Ectodermal cell (in vitro differentiated cells): ENCODE results near the gene MED9.

Experiments used
- H3K27ac ChIP-seq: 2 replicates; pipeline ENCODE4 v1.7.0; 2013; ENCODE audit warnings: mild to moderate bottlenecking, low read depth, low read length; ENCODE audit not compliant: insufficient read depth, poor library complexity, severe bottlenecking
- H3K27me3 ChIP-seq: 2 replicates; pipeline ENCODE4 v1.7.0; 2013; ENCODE audit warnings: mild to moderate bottlenecking, low read length; ENCODE audit not compliant: insufficient read depth, control insufficient read depth, poor library complexity, severe bottlenecking
- H3K36me3 ChIP-seq: one replicate; pipeline ENCODE4 v1.7.0; 2013; ENCODE audit warnings: low read length; ENCODE audit not compliant: control insufficient read depth, insufficient read depth
- H3K4me1 ChIP-seq: one replicate; pipeline ENCODE4 v1.7.0; 2013; ENCODE audit warnings: low read length; ENCODE audit not compliant: control insufficient read depth, insufficient read depth
- H3K4me3 ChIP-seq: 2 replicates; pipeline ENCODE4 v1.7.0; 2013; ENCODE audit warnings: low read depth, low read length, control low read depth; ENCODE audit not compliant: insufficient read depth
- H3K9me3 ChIP-seq: 2 replicates; pipeline ENCODE4 v1.7.0; 2013; ENCODE audit warnings: mild to moderate bottlenecking, low read length, moderate library complexity; ENCODE audit not compliant: control insufficient read depth
- WGBS, 2 experiments: methylation state at CpG; one replicate each; pipeline ENCODE4 v1.1.7; 2013; ENCODE audit warnings: missing lambda C conversion rate in 2 of 2; 5-methylcytosine and 5-hydroxymethylcytosine counted together

The MED9 gene

GRCh38 chr17:17537311-17538099, 60.7 kb downstream of the MED9 start:
- 88 to 90% methylated on average over 15 of the region's 15 CpGs for WGBS, 2 experiments

GRCh38 chr17:17538417-17539391, 61.9 kb downstream of the MED9 start:
- Histone ChIP-seq H3K9me3 (no peaks in the 10 kb centered on the region), H3K4me1 (peaks cover 19% of the 10 kb centered on the region)
- WGBS, 2 experiments, result 91 to 94% methylated on average over 10 of the region's 10 CpGs

More at GRCh38 chr17:17537311-17538099, 60.7 kb downstream of the MED9 start:
- Histone ChIP-seq H3K4me3 (no peak overlapping the region), H3K27ac (no peak overlapping the region), H3K36me3 (no peaks in the 10 kb centered on the region), H3K4me1 (peaks cover 19% of the 10 kb centered on the region), H3K9me3 (no peaks in the 10 kb centered on the region), H3K27me3 (no peaks in the 10 kb centered on the region)

GRCh38 chr17:17539591-17539990, 62.8 kb downstream of the MED9 start:
- Histone ChIP-seq H3K4me3 (no peak overlapping the region), H3K4me1 (peaks cover 19% of the 10 kb centered on the region), H3K9me3 (no peaks in the 10 kb centered on the region), H3K36me3 (no peaks in the 10 kb centered on the region), H3K27me3 (no peaks in the 10 kb centered on the region), H3K27ac (no peak overlapping the region)
- WGBS, 2 experiments, result 92 to 95% methylated on average over 10 of the region's 10 CpGs

More at GRCh38 chr17:17538417-17539391, 61.9 kb downstream of the MED9 start:
- no peaks in the 10 kb centered on the region for H3K36me3 ChIP-seq
- H3K4me3 ChIP-seq, result no peak overlapping the region
- H3K27me3 ChIP-seq, result no peaks in the 10 kb centered on the region
- H3K27ac ChIP-seq, result no peak overlapping the region

- Histone ChIP-seq H3K4me1 (peaks cover 19% of the 10 kb centered on the region), H3K27me3 (no peaks in the 10 kb centered on the region), H3K9me3 (no peaks in the 10 kb centered on the region), H3K36me3 (no peaks in the 10 kb centered on the region), H3K27ac (no peak overlapping the region), H3K4me3 (no peak overlapping the region)
- WGBS, 2 experiments, result 82 to 83% methylated on average over 15 of the region's 15 CpGs
Observed at GRCh38 chr17:17540278-17540906, 63.6 kb downstream of the MED9 start.

GRCh38 chr17:17540935-17541639, 64.3 kb downstream of the MED9 start:
- Histone ChIP-seq H3K27ac (no peak overlapping the region), H3K27me3 (no peaks in the 10 kb centered on the region), H3K4me1 (peaks cover 19% of the 10 kb centered on the region), H3K36me3 (no peaks in the 10 kb centered on the region), H3K4me3 (no peak overlapping the region), H3K9me3 (no peaks in the 10 kb centered on the region)
- 89 to 90% methylated on average over 23 of the region's 23 CpGs for WGBS, 2 experiments

- Histone ChIP-seq H3K36me3 (no peaks in the 10 kb centered on the region), H3K4me1 (peaks cover 19% of the 10 kb centered on the region), H3K4me3 (no peak overlapping the region), H3K9me3 (no peaks in the 10 kb centered on the region), H3K27me3 (no peaks in the 10 kb centered on the region), H3K27ac (no peak overlapping the region)
- 89 to 92% methylated on average over 5 of the region's 5 CpGs for WGBS, 2 experiments
Observed at GRCh38 chr17:17541640-17542001, 64.8 kb downstream of the MED9 start.
